ENCODE data around the gene MALSU1. TPM values are rescaled to one million over a fixed set of nuclear protein-coding genes. Genes with fewer than 3 reads are reported as not detected.

The MALSU1 gene
- total and polyA plus RNA-seq, 4 donors: 30.3 to 84.6 (median 40.5) TPM

DNA sequence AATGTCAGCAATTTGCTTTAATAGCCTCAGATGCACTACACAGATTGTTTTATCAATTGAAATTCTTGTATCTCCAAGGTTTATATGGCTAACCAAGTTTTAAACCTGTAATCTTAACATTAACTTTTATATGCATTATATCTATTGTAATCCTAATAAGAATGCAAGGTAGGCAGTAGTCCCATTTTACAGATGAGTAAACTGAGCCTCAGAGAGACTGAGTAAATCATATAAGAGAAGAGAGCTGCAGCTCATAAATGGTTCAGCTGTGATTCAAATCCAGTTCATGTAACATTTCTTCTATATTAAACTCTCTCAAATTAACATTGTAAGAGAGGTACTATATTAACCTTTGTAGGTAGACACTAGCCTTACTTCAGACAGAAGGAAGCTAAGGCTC lies 44.0 kb downstream of the MALSU1 start:
- Histone ChIP-seq H3K27me3 (ENCODE audit: control insufficient read depth in 4 of 4, insufficient read depth in 4 of 4, low read length in 3 of 4) (no peaks in the 10 kb centered on the region), H3K27ac (ENCODE audit: low read depth in 1 of 2, low read length in 2 of 2) (no peak overlapping the region), H3K36me3 (ENCODE audit: control insufficient read depth in 4 of 4, insufficient read depth in 3 of 4, low read depth in 1 of 4, low read length in 3 of 4) (no peaks in the 10 kb centered on the region), H3K4me3 (ENCODE audit: low read depth in 1 of 3, low read length in 3 of 3) (no peak overlapping the region), H3K4me1 (ENCODE audit: control insufficient read depth in 4 of 4, insufficient read depth in 4 of 4, low read length in 3 of 4) (peaks cover 0 to 10% (median 9%) of the 10 kb centered on the region in 4 donors), H3K9me3 (ENCODE audit: control insufficient read depth in 4 of 4, low read length in 3 of 4) (no peaks in the 10 kb centered on the region), H3K9ac (ENCODE audit: low read depth in 1 of 2, low read length in 2 of 2) (no peak overlapping the region)
- no peak for TF ChIP-seq JUND (IDR thresholded peaks at IDR 0.05)
- no peak for TF ChIP-seq RXRA (IDR thresholded peaks at IDR 0.05)
- TF ChIP-seq HNF4G (IDR thresholded peaks at IDR 0.05): no peak
- TF ChIP-seq, protein P1, sequence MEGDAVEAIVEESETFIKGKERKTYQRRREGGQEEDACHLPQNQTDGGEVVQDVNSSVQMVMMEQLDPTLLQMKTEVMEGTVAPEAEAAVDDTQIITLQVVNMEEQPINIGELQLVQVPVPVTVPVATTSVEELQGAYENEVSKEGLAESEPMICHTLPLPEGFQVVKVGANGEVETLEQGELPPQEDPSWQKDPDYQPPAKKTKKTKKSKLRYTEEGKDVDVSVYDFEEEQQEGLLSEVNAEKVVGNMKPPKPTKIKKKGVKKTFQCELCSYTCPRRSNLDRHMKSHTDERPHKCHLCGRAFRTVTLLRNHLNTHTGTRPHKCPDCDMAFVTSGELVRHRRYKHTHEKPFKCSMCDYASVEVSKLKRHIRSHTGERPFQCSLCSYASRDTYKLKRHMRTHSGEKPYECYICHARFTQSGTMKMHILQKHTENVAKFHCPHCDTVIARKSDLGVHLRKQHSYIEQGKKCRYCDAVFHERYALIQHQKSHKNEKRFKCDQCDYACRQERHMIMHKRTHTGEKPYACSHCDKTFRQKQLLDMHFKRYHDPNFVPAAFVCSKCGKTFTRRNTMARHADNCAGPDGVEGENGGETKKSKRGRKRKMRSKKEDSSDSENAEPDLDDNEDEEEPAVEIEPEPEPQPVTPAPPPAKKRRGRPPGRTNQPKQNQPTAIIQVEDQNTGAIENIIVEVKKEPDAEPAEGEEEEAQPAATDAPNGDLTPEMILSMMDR (IDR thresholded peaks at IDR 0.05; ENCODE audit: low read depth, low read length, missing input control): no peak
- no peak for DNase-seq (ENCODE audit: low spot score)

DNA sequence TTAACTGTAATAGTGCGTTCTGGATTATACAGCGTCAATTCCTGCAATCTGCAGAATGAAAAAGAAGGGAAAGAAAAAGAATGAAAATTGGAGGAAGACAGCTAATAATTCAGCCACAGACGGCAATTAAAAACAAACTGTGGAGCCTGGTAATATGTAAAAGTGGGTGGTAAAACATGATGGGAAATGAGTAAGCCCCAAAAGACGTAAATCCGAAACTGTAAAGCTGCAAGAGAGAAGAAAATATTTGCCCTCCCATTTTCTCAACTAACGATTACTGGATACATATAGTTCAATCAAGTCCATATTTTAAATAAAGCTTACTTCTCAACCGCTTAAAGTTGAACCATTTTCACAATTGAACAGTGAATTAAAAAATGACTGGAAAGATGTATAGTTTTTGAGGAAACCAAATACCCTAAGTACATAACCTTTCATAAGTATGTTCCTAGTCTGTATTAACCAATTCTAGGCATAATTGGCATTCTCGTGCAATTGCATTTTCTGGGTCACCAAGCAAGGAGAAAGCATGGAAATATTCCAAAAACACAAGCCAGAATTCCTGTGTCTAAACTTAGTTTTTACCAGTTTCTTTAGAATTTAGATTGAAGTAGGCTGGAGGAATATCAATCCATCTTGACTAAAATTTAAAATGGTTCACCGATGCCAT lies 44.8 kb downstream of the MALSU1 start:
- Histone ChIP-seq H3K4me1 (ENCODE audit: control insufficient read depth in 4 of 4, insufficient read depth in 4 of 4, low read length in 3 of 4) (peaks cover 0 to 1% (median under 1%) of the 10 kb centered on the region in 4 donors), H3K4me3 (ENCODE audit: low read depth in 1 of 3, low read length in 3 of 3) (no peak overlapping the region), H3K27me3 (ENCODE audit: control insufficient read depth in 4 of 4, insufficient read depth in 4 of 4, low read length in 3 of 4) (no peaks in the 10 kb centered on the region), H3K9me3 (ENCODE audit: control insufficient read depth in 4 of 4, low read length in 3 of 4) (no peaks in the 10 kb centered on the region), H3K36me3 (ENCODE audit: control insufficient read depth in 4 of 4, insufficient read depth in 3 of 4, low read depth in 1 of 4, low read length in 3 of 4) (no peaks in the 10 kb centered on the region), H3K9ac (ENCODE audit: low read depth in 1 of 2, low read length in 2 of 2) (no peak overlapping the region), H3K27ac (ENCODE audit: low read depth in 1 of 2, low read length in 2 of 2) (no peak overlapping the region)
- WGBS: 97% methylated on average over 9 of the region's 9 CpGs
- no peak for DNase-seq (ENCODE audit: low spot score)
- TF ChIP-seq, protein P2, sequence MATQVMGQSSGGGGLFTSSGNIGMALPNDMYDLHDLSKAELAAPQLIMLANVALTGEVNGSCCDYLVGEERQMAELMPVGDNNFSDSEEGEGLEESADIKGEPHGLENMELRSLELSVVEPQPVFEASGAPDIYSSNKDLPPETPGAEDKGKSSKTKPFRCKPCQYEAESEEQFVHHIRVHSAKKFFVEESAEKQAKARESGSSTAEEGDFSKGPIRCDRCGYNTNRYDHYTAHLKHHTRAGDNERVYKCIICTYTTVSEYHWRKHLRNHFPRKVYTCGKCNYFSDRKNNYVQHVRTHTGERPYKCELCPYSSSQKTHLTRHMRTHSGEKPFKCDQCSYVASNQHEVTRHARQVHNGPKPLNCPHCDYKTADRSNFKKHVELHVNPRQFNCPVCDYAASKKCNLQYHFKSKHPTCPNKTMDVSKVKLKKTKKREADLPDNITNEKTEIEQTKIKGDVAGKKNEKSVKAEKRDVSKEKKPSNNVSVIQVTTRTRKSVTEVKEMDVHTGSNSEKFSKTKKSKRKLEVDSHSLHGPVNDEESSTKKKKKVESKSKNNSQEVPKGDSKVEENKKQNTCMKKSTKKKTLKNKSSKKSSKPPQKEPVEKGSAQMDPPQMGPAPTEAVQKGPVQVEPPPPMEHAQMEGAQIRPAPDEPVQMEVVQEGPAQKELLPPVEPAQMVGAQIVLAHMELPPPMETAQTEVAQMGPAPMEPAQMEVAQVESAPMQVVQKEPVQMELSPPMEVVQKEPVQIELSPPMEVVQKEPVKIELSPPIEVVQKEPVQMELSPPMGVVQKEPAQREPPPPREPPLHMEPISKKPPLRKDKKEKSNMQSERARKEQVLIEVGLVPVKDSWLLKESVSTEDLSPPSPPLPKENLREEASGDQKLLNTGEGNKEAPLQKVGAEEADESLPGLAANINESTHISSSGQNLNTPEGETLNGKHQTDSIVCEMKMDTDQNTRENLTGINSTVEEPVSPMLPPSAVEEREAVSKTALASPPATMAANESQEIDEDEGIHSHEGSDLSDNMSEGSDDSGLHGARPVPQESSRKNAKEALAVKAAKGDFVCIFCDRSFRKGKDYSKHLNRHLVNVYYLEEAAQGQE (IDR thresholded peaks at IDR 0.05): no peak
- TF ChIP-seq SP1 (IDR thresholded peaks at IDR 0.05) (no peak), RXRA (IDR thresholded peaks at IDR 0.05) (no peak), HNF4G (IDR thresholded peaks at IDR 0.05) (no peak), FOXA2 (IDR thresholded peaks at IDR 0.05) (no peak)
- TF ChIP-seq, protein P3, sequence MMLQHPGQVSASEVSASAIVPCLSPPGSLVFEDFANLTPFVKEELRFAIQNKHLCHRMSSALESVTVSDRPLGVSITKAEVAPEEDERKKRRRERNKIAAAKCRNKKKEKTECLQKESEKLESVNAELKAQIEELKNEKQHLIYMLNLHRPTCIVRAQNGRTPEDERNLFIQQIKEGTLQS (IDR thresholded peaks at IDR 0.05): no peak

DNA sequence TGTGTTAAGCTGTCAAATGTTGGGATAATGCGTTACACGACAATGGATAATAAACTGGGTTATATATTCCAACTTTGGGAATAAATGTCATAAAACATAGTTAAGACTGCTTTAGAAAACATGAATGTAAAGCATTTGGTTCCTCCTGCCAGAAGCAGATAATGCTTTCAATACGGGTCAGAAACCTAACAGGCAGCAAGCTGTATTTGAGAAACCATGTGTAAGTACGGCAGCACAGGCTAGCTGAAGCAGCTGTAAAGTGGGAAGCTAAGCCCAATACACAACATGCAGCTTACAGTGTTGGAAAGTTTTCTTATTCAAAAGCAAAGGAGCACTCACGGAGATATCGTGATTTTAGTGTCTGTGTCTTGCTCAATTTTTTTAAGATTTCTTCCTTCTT lies 46.5 kb downstream of the MALSU1 start:
- no peaks in the 10 kb centered on the region for H3K4me1 ChIP-seq (ENCODE audit: control insufficient read depth in 4 of 4, insufficient read depth in 4 of 4, low read length in 3 of 4)
- WGBS: 88% methylated on average over 6 of the region's 6 CpGs
- H3K9ac ChIP-seq (ENCODE audit: low read depth in 1 of 2, low read length in 2 of 2): no peak overlapping the region
- no peaks in the 10 kb centered on the region for H3K36me3 ChIP-seq (ENCODE audit: control insufficient read depth in 4 of 4, insufficient read depth in 3 of 4, low read depth in 1 of 4, low read length in 3 of 4)
- H3K4me3 ChIP-seq (ENCODE audit: low read depth in 1 of 3, low read length in 3 of 3): no peak overlapping the region
- no peaks in the 10 kb centered on the region for H3K27me3 ChIP-seq (ENCODE audit: control insufficient read depth in 4 of 4, insufficient read depth in 4 of 4, low read length in 3 of 4)
- H3K27ac ChIP-seq (ENCODE audit: low read depth in 1 of 2, low read length in 2 of 2): no peak overlapping the region
- H3K9me3 ChIP-seq (ENCODE audit: control insufficient read depth in 4 of 4, low read length in 3 of 4): no peaks in the 10 kb centered on the region
- DNase-seq (ENCODE audit: low spot score): no peak
- TF ChIP-seq RAD21 (IDR thresholded peaks at IDR 0.05) (no peak), JUND (IDR thresholded peaks at IDR 0.05) (no peak), FOXA1 (IDR thresholded peaks at IDR 0.05) (no peak), NR2F2 (IDR thresholded peaks at IDR 0.05) (no peak), HNF4G (IDR thresholded peaks at IDR 0.05) (no peak), TAF1 (conservative IDR thresholded peaks at IDR 0.05) (no peak), FOXA2 (IDR thresholded peaks at IDR 0.05) (no peak), EGR1 (IDR thresholded peaks at IDR 0.05; ENCODE audit: low read depth in 2 of 2) (no peak), RXRA (IDR thresholded peaks at IDR 0.05) (no peak)
- TF ChIP-seq, protein P3 (IDR thresholded peaks at IDR 0.05): no peak
- TF ChIP-seq, protein P1 (IDR thresholded peaks at IDR 0.05; ENCODE audit: low read depth, low read length, missing input control): no peak
- TF ChIP-seq, protein P2 (IDR thresholded peaks at IDR 0.05): no peak

Data from liver (tissue), 9 donors.